T-helper 22 cell (primary cell): Measurements from ENCODE around the gene MYH3.
A peak's percentile ranks its signal among the peaks of the same experiment; 100 is the strongest.
"Not testable (repeated sequence)": the region's sequence is repeated elsewhere in the genome, so short reads cannot be mapped to it uniquely, and the experiment has no call there.

ENCODE experiments used
- DNase-seq: peaks from one replicate; pipeline ENCODE4 v3.0.0-alpha.2; 2020; ENCODE audit warnings: low read depth

The MYH3 gene

DNA sequence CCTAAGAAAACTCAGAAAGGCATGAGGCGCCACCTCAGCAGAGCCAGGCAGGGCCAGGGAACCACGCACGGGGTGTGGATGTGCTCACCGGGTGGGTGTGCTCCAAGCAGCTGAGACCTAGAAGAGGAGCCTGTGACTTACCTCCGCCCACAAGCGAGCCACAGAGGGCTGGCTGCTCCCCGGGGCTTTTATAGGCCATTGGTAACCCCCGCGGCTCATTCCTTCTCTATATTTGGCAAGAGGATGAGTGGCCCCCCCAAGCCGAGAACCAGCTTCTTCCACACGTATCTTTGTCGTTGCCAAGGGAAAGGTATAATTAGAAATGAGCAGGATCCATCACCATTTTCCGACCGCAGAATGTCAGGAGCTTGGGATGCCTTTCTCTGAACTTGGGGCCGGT, at the start of gene MYH3:
Gene MYH3, minus strand, starts transcription at position 162 of the 400 bp plus-strand sequence. CDS start 2,245 bp downstream, outside the sequence.
- no peak for DNase-seq

DNA sequence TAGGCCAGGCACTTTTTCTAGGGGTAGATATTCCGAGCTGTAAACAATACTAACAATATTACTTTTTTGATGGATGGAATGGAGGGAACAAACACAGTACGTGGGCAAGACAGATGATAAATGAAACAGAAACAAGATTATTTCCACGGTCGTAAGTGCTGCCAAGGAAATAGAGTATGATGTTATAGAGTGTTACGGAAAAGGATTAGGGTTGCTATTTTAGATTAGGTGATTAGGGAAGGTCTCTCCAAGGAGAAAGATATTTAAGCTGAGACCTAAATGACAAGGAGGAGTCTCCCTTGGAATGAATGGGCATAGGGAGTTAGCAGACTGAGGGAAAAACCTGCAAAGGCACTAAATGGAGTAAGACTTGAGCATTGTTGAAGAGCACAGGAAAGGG, 48.6 kb upstream of the MYH3 start:
- DNase-seq = no peak

GRCh38 chr17:10702574-10702973, 45.5 kb upstream of the MYH3 start:
- DNase-seq = no peak

DNA sequence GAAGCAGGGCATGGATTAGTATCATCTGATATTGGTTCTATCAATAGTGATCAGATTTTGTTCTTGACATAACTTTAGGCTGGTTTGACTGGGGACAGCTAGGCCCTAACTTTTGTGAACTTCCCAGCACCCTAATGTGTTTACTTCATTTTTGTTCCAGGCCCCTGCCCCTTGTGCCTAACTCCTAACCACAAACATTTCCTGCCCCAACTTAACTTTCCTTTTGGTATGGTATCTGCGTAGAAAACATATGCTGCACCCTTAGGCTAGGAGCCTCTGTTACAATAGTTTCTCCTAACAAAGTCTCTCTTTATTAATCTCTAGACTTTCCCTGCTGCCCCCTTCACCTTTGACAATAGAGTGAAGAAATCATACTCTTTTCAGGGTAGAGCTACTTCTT, 42.7 kb upstream of the MYH3 start:
- no peak for DNase-seq

GRCh38 chr17:10698096-10698818, 41.1 kb upstream of the MYH3 start:
- no peak for DNase-seq

- DNase-seq = peak; percentile 85
Observed at GRCh38 chr17:10697092-10698081, 40.3 kb upstream of the MYH3 start, which contains the start of the genes ADPRM and SCO1. Gene ADPRM, plus strand, starts transcription at chr17:10697594. Its CDS starts 7,333 bp downstream, at chr17:10704927. Gene SCO1, minus strand, starts transcription at chr17:10697533. Its CDS starts 26 bp downstream, at chr17:10697507.

- not testable (repeated sequence) for DNase-seq
Observed at GRCh38 chr17:10695875-10696407, 38.8 kb upstream of the MYH3 start.

GRCh38 chr17:10687499-10687898, 30.4 kb upstream of the MYH3 start:
- DNase-seq = no peak

- no peak for DNase-seq
Observed at GRCh38 chr17:10683853-10684252, 26.7 kb upstream of the MYH3 start.

DNA sequence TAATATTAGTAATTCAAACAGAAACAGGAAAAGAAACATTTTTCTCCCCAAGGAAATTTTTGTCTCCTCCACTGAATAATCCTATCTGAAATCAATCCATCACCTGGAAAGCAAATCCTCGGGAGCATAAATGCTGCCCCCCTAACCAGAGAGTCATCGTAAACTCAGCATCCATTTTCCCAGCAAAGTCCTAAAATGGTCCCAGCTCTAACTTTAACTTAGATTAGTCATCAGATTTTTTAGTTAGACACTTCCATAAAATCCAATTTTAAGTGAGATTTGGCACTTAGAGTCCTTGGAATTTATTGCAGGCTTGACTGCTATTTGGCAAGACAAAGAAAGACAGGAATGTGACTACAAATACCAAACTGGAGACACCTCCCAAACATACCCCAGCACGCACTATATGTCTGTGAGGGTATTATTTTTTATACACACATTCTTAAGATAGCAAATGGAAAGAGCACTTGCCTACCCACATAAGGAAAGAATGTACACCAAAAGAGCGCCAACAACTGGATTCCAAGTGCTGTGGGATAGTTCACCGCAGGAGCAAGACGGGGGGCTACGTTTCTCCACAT, 24.8 kb upstream of the MYH3 start:
- DNase-seq = no peak

GRCh38 chr17:10674704-10675103, 17.6 kb upstream of the MYH3 start:
- no peak for DNase-seq

DNA sequence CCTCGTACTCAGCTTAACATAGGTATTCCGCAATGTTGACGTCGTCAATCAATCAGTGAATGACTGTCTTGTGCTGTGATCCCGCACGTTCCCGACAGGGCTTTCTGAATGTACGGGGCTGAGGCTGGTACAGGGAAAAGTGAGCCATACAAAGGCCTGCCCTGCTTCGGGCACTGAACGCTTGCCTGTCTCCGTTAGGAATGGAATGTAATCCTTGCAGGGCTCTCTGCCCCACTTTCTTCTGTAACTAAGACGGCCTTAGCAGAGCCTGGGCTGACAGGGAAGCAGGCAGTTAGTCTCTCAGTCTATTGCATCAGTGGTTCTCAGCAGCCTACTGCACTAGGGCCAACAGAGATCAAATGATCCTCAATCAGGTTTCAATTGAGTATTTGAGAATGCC, 16.2 kb upstream of the MYH3 start:
- DNase-seq = no peak

DNA sequence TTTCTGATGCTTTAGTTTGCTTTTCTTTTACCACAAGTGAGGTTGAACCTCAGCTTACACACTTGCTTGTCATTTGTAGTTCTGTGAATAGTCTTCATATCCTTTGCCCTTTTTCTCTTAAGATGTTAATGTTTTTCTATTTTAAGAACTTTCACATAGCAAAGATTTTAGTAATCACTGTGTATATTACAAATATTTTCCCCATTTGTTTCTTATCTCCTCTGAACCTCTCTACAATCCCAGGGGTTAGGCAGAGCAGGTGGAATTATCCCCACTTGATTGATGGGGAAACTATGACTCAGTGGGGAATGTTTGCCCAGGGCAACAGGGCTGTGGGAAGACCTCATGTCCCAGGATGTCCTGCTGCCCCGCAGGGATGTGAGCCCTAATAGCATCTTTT, 11.7 kb upstream of the MYH3 start:
- DNase-seq = no peak

GRCh38 chr17:10666906-10667305, 9.8 kb upstream of the MYH3 start:
- no peak for DNase-seq

DNA sequence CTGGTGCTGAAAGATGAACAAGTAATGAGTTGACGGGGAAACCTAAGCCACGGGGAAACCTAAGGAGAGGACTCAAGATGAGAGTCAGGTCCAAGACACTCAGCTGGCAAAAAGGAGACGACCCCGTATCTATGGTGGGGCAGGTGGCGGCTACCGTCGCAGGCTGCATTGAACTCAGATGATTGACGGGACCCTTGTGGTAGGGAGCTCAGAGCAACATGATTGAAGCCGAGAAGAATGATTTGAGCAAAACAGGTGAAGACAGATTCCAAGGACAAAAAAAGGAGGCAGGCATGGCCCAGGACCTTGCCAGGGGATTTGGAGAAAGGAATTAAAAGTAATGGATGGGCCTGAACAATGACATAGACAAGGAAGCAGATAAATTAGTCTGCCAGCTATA, 7.5 kb upstream of the MYH3 start:
- DNase-seq = no peak

DNA sequence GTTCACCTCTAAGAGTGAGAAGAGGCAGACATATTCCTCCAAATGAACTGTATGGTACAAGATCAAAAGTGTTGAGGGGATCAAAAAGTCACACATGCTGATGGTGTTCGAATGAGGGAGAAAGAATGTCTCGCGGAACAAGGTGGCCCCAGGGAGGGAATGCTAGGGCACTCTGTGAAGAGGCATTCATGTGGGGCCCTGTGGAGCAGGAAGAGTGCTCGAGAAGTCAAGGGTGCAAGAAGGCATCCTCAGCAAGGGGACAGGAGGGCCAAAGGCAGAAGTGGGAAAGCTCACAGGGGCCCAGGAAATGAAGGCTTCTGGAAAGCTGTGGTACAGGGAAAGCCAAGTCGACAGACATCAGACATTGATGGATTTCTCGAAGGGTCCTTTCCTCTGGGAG, 6.1 kb upstream of the MYH3 start:
- no peak for DNase-seq

DNA sequence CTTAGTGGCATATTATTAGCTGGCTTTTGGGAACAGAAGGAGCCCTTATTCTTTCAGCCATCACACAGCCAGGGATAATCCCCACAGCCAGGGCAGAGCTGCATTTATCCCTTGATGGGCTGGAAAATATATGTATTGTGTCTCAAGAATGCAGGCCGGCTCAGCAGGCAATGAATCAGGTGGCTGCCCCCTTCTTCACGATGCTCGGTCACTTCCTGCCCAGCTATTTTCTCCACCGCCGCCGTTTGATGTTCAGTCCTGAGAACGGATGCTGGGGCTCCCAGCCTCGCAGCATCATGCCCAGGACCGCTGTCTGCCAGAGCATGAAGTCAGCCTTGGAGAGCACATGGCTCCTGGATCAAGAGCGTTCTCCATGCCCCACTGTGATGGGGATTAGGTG, 4.3 kb upstream of the MYH3 start:
- DNase-seq = no peak

DNA sequence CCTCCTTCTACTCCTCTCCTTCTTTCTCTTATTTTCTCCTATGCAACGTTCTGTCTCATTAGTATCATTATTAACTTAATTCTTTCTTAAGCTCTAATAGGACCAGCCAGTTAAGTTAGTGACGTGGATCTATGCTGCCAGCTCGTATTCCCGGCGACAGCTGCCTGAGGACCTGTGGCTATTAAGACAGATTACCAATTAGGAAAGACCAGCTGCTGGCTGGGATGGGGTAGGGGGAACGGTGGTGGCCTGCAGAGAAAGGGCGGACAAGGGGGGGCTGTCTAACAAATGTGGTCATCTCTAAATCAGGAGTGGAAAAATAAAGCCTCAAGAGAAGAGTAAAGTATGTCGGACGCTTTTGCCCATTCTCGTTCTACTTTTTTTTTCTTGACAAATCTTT, 770 bp upstream of the MYH3 start:
- no peak for DNase-seq

GRCh38 chr17:10653987-10654386, 3.1 kb downstream of the MYH3 start:
- no peak for DNase-seq

- DNase-seq = no peak
Observed at GRCh38 chr17:10652984-10653659, 4.0 kb downstream of the MYH3 start.

GRCh38 chr17:10651927-10652326, 5.2 kb downstream of the MYH3 start:
- no peak for DNase-seq

- no peak for DNase-seq
Observed at GRCh38 chr17:10649602-10650001, 7.5 kb downstream of the MYH3 start.
